K562 (cell line): ENCODE results near the gene MADCAM1. TPM values are rescaled to one million over a fixed set of nuclear protein-coding genes. Genes with fewer than 3 reads are reported as not detected.

Experiments
- CAMTA2 ChIP-seq: fragments of 250-450 bp; sonication (Bioruptor Pico); conservative IDR thresholded peaks from 2 replicates; pipeline ENCODE4 v1.5.1; 2022
- DPF2 ChIP-seq: fragments of 450-650 bp; IDR thresholded peaks from 2 replicates; pipeline ENCODE4 v1.6.1; 2016
- EWSR1 ChIP-seq: fragments of 450-650 bp; IDR thresholded peaks from 2 replicates; pipeline ENCODE4 v1.6.1; 2018; ENCODE audit warnings: borderline replicate concordance, mild to moderate bottlenecking, low read depth, moderate library complexity; ENCODE audit not compliant: partially characterized antibody
- NR1H2 ChIP-seq: sonication (generic); formaldehyde crosslinking; IDR thresholded peaks from 2 replicates; pipeline ENCODE4 v1.4.0; 2020; ENCODE audit warnings: mild to moderate bottlenecking, missing genetic modification reagents
- RFX5 ChIP-seq: IDR thresholded peaks from 2 replicates; pipeline ENCODE4 v1.6.1; 2011; ENCODE audit warnings: low read depth, mild to moderate bottlenecking, improper control_type of control experiment, low read length
- SMAD4 ChIP-seq: fragments of 250-450 bp; sonication (Bioruptor Pico); conservative IDR thresholded peaks from 2 replicates; pipeline ENCODE4 v1.8.0; 2021; ENCODE audit warnings: inconsistent platforms, mild to moderate bottlenecking, moderate library complexity
- STAT5A ChIP-seq: IDR thresholded peaks from 2 replicates; pipeline ENCODE4 v1.6.1; 2012; ENCODE audit warnings: low read length, inconsistent platforms, borderline replicate concordance
- ZBTB1 ChIP-seq: sonication (generic); formaldehyde crosslinking; IDR thresholded peaks from 2 replicates; pipeline ENCODE4 v1.8.1; 2023; ENCODE audit warnings: missing genetic modification reagents, low read depth, mild to moderate bottlenecking, borderline replicate concordance
- ZBTB17 ChIP-seq: fragments of 450-650 bp; formaldehyde crosslinking; IDR thresholded peaks from 2 replicates; pipeline ENCODE4 v1.4.0; 2020; ENCODE audit warnings: mild to moderate bottlenecking
- ZNF561 ChIP-seq: fragments of 450-650 bp; formaldehyde crosslinking; conservative IDR thresholded peaks from 2 replicates; pipeline ENCODE4 v1.4.0; 2020; ENCODE audit warnings: mild to moderate bottlenecking, moderate library complexity
- ZSCAN29 ChIP-seq: fragments of 450-650 bp; IDR thresholded peaks from 2 replicates; pipeline ENCODE4 v1.6.1; 2017
- polyA plus RNA-seq, 8 experiments: library from polyadenylated mRNA; depleted of rRNA in 4 of 8; stranded (reverse) in 5 of 8; unstranded in 3 of 8; fragments of >200 nt; fragmentation: Nextera tagmentation in 2 of 8; fragmentation: Illumina TruSeq in 1 of 8; extraction: Ambion mirVana in 2 of 8; extraction: Trizol in 1 of 8; gene quantifications; 2 replicates each; pipeline versions ENCODE4 v1.2.1 to v1.2.3, GENCODE V29; 2011 to 2014; ENCODE audit warnings: inconsistent platforms in 1 of 8, missing spikeins in 1 of 8
- total RNA-seq, 7 experiments: library from RNA; depleted of rRNA in 6 of 7; stranded (reverse); fragments of >200 nt in 6 of 7; fragmentation: Illumina TruSeq in 2 of 7; extraction: Trizol in 2 of 7; gene quantifications; 2 replicates each; pipeline versions ENCODE4 v1.2.1 to v1.2.3, GENCODE V29; 2011 to 2021; ENCODE audit warnings: low replicate concordance in 1 of 7
- TF ChIP-seq, protein P1 (sequence below): IDR thresholded peaks from 2 replicates; pipeline ENCODE4 v1.6.1; 2011; ENCODE audit warnings: borderline replicate concordance, low read depth, mild to moderate bottlenecking, moderate library complexity, low read length; ENCODE audit not compliant: insufficient read depth, poor library complexity, severe bottlenecking
- TF ChIP-seq, protein P2 (sequence below): fragments of 450-650 bp; IDR thresholded peaks from 2 replicates; pipeline ENCODE4 v1.6.1; 2018; ENCODE audit not compliant: partially characterized antibody

The MADCAM1 gene
- total and polyA plus RNA-seq, 9 of the 15 experiments (the other 6 are each of a cell fraction or from before 2014, with no cell fraction given) = 0.09 to 0.36 (median 0.09) TPM; not detected in 6

DNA sequence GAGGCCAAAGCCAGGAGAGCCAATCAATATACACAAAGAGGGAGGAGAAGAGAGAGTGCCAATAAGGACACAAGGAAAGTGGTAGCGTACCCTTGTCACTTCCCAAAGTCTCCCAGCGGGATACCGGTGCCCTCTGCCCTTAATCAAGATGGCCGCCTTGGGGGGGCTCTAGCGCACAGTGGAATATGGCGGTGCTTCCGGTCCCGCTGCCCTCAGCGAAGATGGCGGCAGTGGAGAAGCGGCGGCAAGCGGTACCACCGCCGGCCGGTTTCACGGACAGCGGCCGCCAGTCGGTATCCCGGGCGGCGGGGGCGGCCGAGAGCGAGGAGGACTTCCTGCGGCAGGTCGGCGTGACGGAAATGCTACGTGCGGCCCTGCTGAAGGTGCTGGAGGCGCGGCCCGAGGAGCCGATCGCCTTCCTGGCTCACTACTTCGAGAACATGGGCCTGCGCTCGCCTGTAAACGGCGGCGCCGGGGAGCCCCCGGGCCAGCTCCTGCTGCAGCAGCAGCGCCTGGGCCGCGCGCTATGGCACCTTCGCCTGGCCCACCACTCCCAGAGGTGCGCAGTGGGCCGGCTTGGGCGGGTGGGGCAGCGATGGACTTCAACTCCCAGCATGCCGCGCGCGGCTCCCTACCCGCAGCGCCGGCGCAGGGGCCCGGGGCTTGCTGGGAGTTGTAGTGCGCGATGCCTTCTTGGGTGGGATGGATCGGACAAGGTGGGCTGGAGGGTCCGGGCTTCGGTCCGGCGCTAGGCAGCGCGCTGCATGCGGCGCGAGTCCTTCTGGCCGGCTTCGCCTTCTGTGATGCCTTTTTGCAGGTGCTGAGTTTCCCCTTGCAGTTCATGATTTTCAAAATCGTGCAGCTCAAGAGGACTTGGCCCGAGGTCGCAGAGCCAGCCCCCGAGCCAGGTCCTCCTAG is 11.3 kb downstream of the MADCAM1 start, which contains the start of gene TPGS1 (continued):
- TF ChIP-seq, protein P1, sequence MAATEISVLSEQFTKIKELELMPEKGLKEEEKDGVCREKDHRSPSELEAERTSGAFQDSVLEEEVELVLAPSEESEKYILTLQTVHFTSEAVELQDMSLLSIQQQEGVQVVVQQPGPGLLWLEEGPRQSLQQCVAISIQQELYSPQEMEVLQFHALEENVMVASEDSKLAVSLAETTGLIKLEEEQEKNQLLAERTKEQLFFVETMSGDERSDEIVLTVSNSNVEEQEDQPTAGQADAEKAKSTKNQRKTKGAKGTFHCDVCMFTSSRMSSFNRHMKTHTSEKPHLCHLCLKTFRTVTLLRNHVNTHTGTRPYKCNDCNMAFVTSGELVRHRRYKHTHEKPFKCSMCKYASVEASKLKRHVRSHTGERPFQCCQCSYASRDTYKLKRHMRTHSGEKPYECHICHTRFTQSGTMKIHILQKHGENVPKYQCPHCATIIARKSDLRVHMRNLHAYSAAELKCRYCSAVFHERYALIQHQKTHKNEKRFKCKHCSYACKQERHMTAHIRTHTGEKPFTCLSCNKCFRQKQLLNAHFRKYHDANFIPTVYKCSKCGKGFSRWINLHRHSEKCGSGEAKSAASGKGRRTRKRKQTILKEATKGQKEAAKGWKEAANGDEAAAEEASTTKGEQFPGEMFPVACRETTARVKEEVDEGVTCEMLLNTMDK = no peak
- peak; percentile 79 for TF ChIP-seq SMAD4 (CRISPR knock-in tag)
- TF ChIP-seq CAMTA2 (CRISPR knock-in tag) = no peak
- TF ChIP-seq DPF2 = no peak
- TF ChIP-seq, protein P2, sequence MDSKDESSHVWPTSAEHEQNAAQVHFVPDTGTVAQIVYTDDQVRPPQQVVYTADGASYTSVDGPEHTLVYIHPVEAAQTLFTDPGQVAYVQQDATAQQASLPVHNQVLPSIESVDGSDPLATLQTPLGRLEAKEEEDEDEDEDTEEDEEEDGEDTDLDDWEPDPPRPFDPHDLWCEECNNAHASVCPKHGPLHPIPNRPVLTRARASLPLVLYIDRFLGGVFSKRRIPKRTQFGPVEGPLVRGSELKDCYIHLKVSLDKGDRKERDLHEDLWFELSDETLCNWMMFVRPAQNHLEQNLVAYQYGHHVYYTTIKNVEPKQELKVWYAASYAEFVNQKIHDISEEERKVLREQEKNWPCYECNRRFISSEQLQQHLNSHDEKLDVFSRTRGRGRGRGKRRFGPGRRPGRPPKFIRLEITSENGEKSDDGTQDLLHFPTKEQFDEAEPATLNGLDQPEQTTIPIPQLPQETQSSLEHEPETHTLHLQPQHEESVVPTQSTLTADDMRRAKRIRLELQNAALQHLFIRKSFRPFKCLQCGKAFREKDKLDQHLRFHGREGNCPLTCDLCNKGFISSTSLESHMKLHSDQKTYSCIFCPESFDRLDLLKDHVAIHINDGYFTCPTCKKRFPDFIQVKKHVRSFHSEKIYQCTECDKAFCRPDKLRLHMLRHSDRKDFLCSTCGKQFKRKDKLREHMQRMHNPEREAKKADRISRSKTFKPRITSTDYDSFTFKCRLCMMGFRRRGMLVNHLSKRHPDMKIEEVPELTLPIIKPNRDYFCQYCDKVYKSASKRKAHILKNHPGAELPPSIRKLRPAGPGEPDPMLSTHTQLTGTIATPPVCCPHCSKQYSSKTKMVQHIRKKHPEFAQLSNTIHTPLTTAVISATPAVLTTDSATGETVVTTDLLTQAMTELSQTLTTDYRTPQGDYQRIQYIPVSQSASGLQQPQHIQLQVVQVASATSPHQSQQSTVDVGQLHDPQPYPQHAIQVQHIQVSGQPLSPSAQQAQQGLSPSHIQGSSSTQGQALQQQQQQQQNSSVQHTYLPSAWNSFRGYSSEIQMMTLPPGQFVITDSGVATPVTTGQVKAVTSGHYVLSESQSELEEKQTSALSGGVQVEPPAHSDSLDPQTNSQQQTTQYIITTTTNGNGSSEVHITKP = peak; percentile 55
- TF ChIP-seq RFX5 = no peak
- TF ChIP-seq EWSR1 = no peak
- TF ChIP-seq ZNF561 (CRISPR knock-in tag) = no peak
- TF ChIP-seq ZBTB1 (CRISPR knock-in tag) = no peak; the same call in 1 of the 2 replicates
- no peak for TF ChIP-seq STAT5A
- 0 out of 2 replicates have a peak, but pooled peaks have one; percentile 29 for TF ChIP-seq ZBTB17 (CRISPR knock-in tag)
- TF ChIP-seq NR1H2 (CRISPR knock-in tag) = no peak
- 0 out of 2 replicates have a peak, but pooled peaks have one; percentile 24 for TF ChIP-seq ZSCAN29
